Measurements from ENCODE around the gene DYNC2H1. TPM values are rescaled to one million over a fixed set of nuclear protein-coding genes. Genes with fewer than 3 reads are reported as not detected.

The DYNC2H1 gene
- total RNA-seq, 1 donor from 2014 or later = 7.2 TPM

DNA sequence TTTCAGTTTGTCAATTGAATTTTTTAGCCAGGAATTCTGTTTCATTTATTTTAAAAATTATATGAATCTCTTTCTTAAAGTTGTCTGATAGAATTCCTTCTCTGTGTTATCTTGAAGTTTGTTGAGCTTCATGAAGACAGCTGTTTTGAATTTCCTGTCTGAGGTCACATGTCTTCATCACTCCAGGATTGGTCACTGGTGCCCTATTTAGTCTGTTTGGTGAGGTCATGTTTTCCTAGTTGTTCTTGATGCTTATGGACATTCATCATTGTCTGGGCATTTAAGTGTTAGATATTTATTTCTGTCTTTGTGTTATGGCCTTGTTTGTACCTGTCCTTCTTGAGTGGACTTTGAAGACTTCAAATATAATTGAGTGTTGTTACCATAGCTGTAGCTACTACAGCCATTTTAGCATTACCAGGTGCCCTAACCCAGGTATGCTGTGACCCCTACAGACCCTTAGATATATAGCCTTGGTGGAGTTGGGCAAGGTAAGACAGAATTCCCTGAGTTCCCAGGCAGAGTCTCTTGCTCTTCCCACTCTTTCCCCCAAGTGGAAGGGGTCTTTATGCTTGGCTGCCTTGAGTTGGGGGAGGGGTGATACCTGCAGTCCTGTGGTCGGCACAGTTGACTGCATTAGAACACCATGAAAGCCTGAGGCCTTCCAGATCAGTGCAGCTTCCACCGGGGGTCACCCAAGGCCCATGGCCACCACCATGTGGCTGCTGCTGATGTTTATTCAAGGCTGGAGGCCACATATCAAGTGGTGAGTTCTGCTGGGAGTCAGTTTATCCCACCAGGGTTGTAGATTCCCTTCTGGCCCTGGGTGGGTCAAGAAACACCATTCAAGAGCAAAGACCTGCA, 229.6 kb downstream of the DYNC2H1 start:
- no peak for DNase-seq (ENCODE audit: low spot score)
- peaks cover 1% of the 10 kb centered on the region for H3K36me3 Mint-ChIP-seq (ENCODE audit: low read depth)
- TF ChIP-seq CTCF (IDR thresholded peaks at IDR 0.05) = peak; percentile 40
- H3K27ac Mint-ChIP-seq (ENCODE audit: unreplicated experiment) = no peak overlapping the region
- H3K27me3 Mint-ChIP-seq (ENCODE audit: low read depth) = no peaks in the 10 kb centered on the region
- H3K4me3 Mint-ChIP-seq (ENCODE audit: unreplicated experiment) = no peak overlapping the region
- H3K9me3 Mint-ChIP-seq (ENCODE audit: low read depth) = no peaks in the 10 kb centered on the region
- H3K4me1 Mint-ChIP-seq (ENCODE audit: low read depth) = peaks cover 13% of the 10 kb centered on the region

DNA sequence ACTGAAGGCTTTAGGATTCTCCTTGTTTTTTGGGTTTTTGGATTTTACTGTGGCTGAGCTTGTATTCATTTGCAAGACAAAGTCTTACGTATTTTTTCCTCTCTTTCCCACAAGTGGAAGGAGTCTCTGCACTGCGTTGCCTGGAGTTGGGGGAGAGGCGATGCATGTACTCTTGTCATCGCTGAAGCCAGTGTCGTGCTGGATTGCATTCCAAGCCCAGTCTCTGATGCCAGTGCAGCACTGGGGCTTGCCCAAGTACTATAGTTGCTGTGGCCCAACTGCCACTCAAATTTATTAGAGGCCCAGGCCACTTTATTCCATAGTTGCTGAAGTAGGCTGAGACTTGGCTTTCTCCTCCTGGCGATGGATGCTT, 230.2 kb downstream of the DYNC2H1 start:
- DNase-seq (ENCODE audit: low spot score) = no peak
- no peak overlapping the region for H3K4me3 Mint-ChIP-seq (ENCODE audit: unreplicated experiment)
- H3K4me1 Mint-ChIP-seq (ENCODE audit: low read depth) = peaks cover 13% of the 10 kb centered on the region
- no peaks in the 10 kb centered on the region for H3K27me3 Mint-ChIP-seq (ENCODE audit: low read depth)
- H3K27ac Mint-ChIP-seq (ENCODE audit: unreplicated experiment) = no peak overlapping the region
- no peak for TF ChIP-seq CTCF (IDR thresholded peaks at IDR 0.05)
- H3K36me3 Mint-ChIP-seq (ENCODE audit: low read depth) = peaks cover 1% of the 10 kb centered on the region
- no peaks in the 10 kb centered on the region for H3K9me3 Mint-ChIP-seq (ENCODE audit: low read depth)

- Mint-ChIP-seq H3K4me3 (ENCODE audit: unreplicated experiment) (no peak overlapping the region), H3K27ac (ENCODE audit: unreplicated experiment) (no peak overlapping the region), H3K27me3 (ENCODE audit: low read depth) (no peaks in the 10 kb centered on the region), H3K9me3 (ENCODE audit: low read depth) (no peaks in the 10 kb centered on the region), H3K36me3 (ENCODE audit: low read depth) (peaks cover 1% of the 10 kb centered on the region), H3K4me1 (ENCODE audit: low read depth) (peaks cover 13% of the 10 kb centered on the region)
- TF ChIP-seq CTCF (IDR thresholded peaks at IDR 0.05) = no peak
- no peak for DNase-seq (ENCODE audit: low spot score)
Observed at GRCh38 chr11:103340956-103341355, 231.7 kb downstream of the DYNC2H1 start.

DNA sequence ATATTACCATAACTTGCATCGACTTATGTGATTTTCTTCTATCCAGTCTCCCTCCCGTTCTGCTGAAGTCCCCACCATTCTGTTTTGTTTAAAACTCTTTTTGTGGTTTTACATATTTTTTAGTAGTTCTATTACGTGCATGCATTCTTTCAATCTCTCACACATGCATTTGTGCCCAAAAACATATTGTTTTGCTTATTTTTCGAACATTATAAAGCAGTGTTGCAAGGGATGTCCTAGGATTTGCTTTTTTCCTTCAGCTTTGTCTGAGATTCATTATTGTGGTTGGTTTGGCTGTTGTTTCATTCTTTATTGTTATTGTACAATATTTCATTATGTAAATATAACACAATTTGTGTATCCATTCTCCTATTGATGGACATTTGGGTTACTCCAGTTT, 235.7 kb downstream of the DYNC2H1 start:
- TF ChIP-seq CTCF (IDR thresholded peaks at IDR 0.05) = no peak
- H3K27me3 Mint-ChIP-seq (ENCODE audit: low read depth) = no peaks in the 10 kb centered on the region
- no peak for DNase-seq (ENCODE audit: low spot score)

GRCh38 chr11:103349595-103349994, 240.4 kb downstream of the DYNC2H1 start:
- Mint-ChIP-seq H3K4me1 (ENCODE audit: low read depth) (no peaks in the 10 kb centered on the region), H3K27me3 (ENCODE audit: low read depth) (no peaks in the 10 kb centered on the region)
- DNase-seq (ENCODE audit: low spot score) = no peak

More for the DNA sequence above, 235.7 kb downstream of the DYNC2H1 start:
- peaks cover 1% of the 10 kb centered on the region for H3K36me3 Mint-ChIP-seq (ENCODE audit: low read depth)
- H3K27ac Mint-ChIP-seq (ENCODE audit: unreplicated experiment) = no peak overlapping the region
- peaks cover 5% of the 10 kb centered on the region for H3K4me1 Mint-ChIP-seq (ENCODE audit: low read depth)
- no peak overlapping the region for H3K4me3 Mint-ChIP-seq (ENCODE audit: unreplicated experiment)
- peaks cover 6% of the 10 kb centered on the region for H3K9me3 Mint-ChIP-seq (ENCODE audit: low read depth)

More at GRCh38 chr11:103349595-103349994, 240.4 kb downstream of the DYNC2H1 start:
- Mint-ChIP-seq H3K9me3 (ENCODE audit: low read depth) (peaks cover 12% of the 10 kb centered on the region), H3K4me3 (ENCODE audit: unreplicated experiment) (no peak overlapping the region), H3K27ac (ENCODE audit: unreplicated experiment) (no peak overlapping the region), H3K36me3 (ENCODE audit: low read depth) (no peaks in the 10 kb centered on the region)
- no peak for TF ChIP-seq CTCF (IDR thresholded peaks at IDR 0.05)
